GM12878 (cell line): ENCODE results near the gene TSPAN5. TPM values are rescaled to one million over a fixed set of nuclear protein-coding genes. Genes with fewer than 3 reads are reported as not detected.

ENCODE experiments used
- ATAC-seq: fragments of 200-7000 bp; cut with Tn5 transposase; 3 replicates; pipeline ENCODE4 v1.9.1; 2020; ENCODE audit warnings: mild to moderate bottlenecking, moderate library complexity
- BruUV-seq: library from RNA; stranded (reverse); fragments of 400-500 nt; replicated peaks from 2 replicates; lab custom pipeline; 2021; lab: Mats Ljungman, UMichigan
- CTCF ChIA-PET: fragments of 300-600 bp; sonication (Branson Sonifier 250); formaldehyde crosslinking; extraction: SDS; loops from one replicate; lab custom pipeline; 2021; ENCODE audit warnings: inconsistent platforms; lab: Yijun Ruan, JAX
- POLR2A ChIA-PET: fragments of 350-600 bp; formaldehyde crosslinking; extraction: SDS; loops from one replicate; lab custom pipeline; 2021; ENCODE audit warnings: inconsistent platforms; lab: Charles Lee
- RAD21 ChIA-PET: fragments of 300-600 bp; sonication (Branson Sonifier 250); formaldehyde crosslinking; loops from one replicate; lab custom pipeline; 2023; ENCODE audit warnings: antibody characterized with exemption; ENCODE audit not compliant: unreplicated experiment; lab: Charles Lee
- SMC1A ChIA-PET: fragments of 300-600 bp; sonication (Branson Sonifier 250); formaldehyde crosslinking; loops from one replicate; lab custom pipeline; 2023; ENCODE audit not compliant: unreplicated experiment, uncharacterized antibody; lab: Charles Lee
- DNase-seq: peaks from one replicate; pipeline ENCODE4 v3.0.0-alpha.2; 2011; ENCODE audit warnings: low read depth, low spot score
- FAIRE-seq: peaks from 3 replicates; lab custom pipeline; 2011; peaks lifted over from hg19 to GRCh38; lab: Jason Lieb, UNC
- H2AFZ ChIP-seq: 2 replicates; pipeline ENCODE4 v1.6.0; 2011; ENCODE audit warnings: low read depth, low read length, control low read depth; ENCODE audit not compliant: control insufficient read depth
- H3K27ac ChIP-seq: 2 replicates; pipeline ENCODE4 v1.5.1; 2011; ENCODE audit warnings: control low read depth; ENCODE audit not compliant: control insufficient read depth, insufficient read depth
- H3K27me3 ChIP-seq, 2 experiments: replicated peaks in 1 of 2; 2 replicates each; pipeline versions ENCODE4 v1.6.0 to v1.6.1; 2011; ENCODE audit warnings: low read length in 1 of 2; ENCODE audit not compliant: control insufficient read depth in 2 of 2, insufficient read depth in 2 of 2
- H3K36me3 ChIP-seq, 2 experiments: 2 replicates each; pipeline ENCODE4 v1.5.1; 2011; ENCODE audit warnings: low read length in 1 of 2; ENCODE audit not compliant: control insufficient read depth in 2 of 2, insufficient read depth in 2 of 2
- H3K4me1 ChIP-seq: 2 replicates; pipeline ENCODE4 v1.6.1; 2011; ENCODE audit warnings: mild to moderate bottlenecking, low read length, moderate library complexity, mixed read lengths; ENCODE audit not compliant: control insufficient read depth, insufficient read depth
- H3K4me2 ChIP-seq: 2 replicates; pipeline ENCODE4 v1.6.0; 2011; ENCODE audit warnings: control low read depth; ENCODE audit not compliant: control insufficient read depth, insufficient read depth
- H3K4me3 ChIP-seq: fragments of 200-600 bp; sonication (generic); 2 replicates; pipeline ENCODE4 v1.5.1; 2016
- H3K79me2 ChIP-seq: 2 replicates; pipeline ENCODE4 v1.6.0; 2011; ENCODE audit warnings: low read length; ENCODE audit not compliant: control insufficient read depth, insufficient read depth
- H3K9ac ChIP-seq: 2 replicates; pipeline ENCODE4 v1.8.0; 2011; ENCODE audit warnings: low read length, control low read depth, mixed read lengths; ENCODE audit not compliant: control insufficient read depth, insufficient read depth
- H3K9me3 ChIP-seq: replicated peaks from 3 replicates; pipeline ENCODE4 v1.5.1; 2011; ENCODE audit warnings: mild to moderate bottlenecking, low read length; ENCODE audit not compliant: control insufficient read depth, insufficient read depth
- H4K20me1 ChIP-seq: 2 replicates; pipeline ENCODE4 v1.6.0; 2011; ENCODE audit not compliant: control insufficient read depth, insufficient read depth
- CREB1 ChIP-seq: IDR thresholded peaks from 2 replicates; pipeline ENCODE4 v1.6.1; 2012; ENCODE audit warnings: low read depth, mild to moderate bottlenecking, inconsistent platforms
- IKZF2 ChIP-seq, 2 experiments: fragments of 450-650 bp; IDR thresholded peaks; 2 replicates each; pipeline ENCODE4 v1.6.1; 2017; ENCODE audit warnings: mild to moderate bottlenecking in 2 of 2, moderate library complexity in 2 of 2
- IRF4 ChIP-seq: IDR thresholded peaks from 2 replicates; pipeline ENCODE4 v1.6.1; 2011; ENCODE audit warnings: low read depth, low read length
- LARP7 ChIP-seq: fragments of 450-650 bp; IDR thresholded peaks from 2 replicates; pipeline ENCODE4 v1.6.1; 2017; ENCODE audit warnings: mild to moderate bottlenecking
- MEF2A ChIP-seq: IDR thresholded peaks from 2 replicates; pipeline ENCODE4 v1.6.1; 2011; ENCODE audit warnings: low read depth, mild to moderate bottlenecking, low read length, moderate library complexity; ENCODE audit not compliant: insufficient read depth
- MTA3 ChIP-seq: IDR thresholded peaks from 2 replicates; pipeline ENCODE4 v1.6.1; 2012; ENCODE audit warnings: low read length, inconsistent platforms, borderline replicate concordance
- RAD51 ChIP-seq: fragments of 450-650 bp; IDR thresholded peaks from 2 replicates; pipeline ENCODE4 v1.6.1; 2016; ENCODE audit warnings: moderate library complexity, mild to moderate bottlenecking, inconsistent platforms
- SMC3 ChIP-seq: IDR thresholded peaks from 2 replicates; pipeline ENCODE4 v1.6.1; 2011; ENCODE audit warnings: low read length, improper control_type of control experiment, borderline replicate concordance
- SREBF1 ChIP-seq: IDR thresholded peaks from 2 replicates; pipeline ENCODE4 v1.6.1; 2012; ENCODE audit warnings: mild to moderate bottlenecking, low read length
- TARDBP ChIP-seq: IDR thresholded peaks from 2 replicates; pipeline ENCODE4 v1.6.1; 2016; ENCODE audit warnings: borderline replicate concordance
- TCF12 ChIP-seq: IDR thresholded peaks from 2 replicates; pipeline ENCODE4 v1.6.1; 2011; ENCODE audit warnings: low read depth, mild to moderate bottlenecking, low read length
- TCF3 ChIP-seq: IDR thresholded peaks from 2 replicates; pipeline ENCODE4 v1.6.1; 2012; ENCODE audit warnings: low read depth, mild to moderate bottlenecking, low read length, borderline replicate concordance; ENCODE audit not compliant: insufficient read depth
- ZNF384 ChIP-seq: IDR thresholded peaks from 2 replicates; pipeline ENCODE4 v1.6.1; 2012; ENCODE audit warnings: low read depth, mild to moderate bottlenecking, low read length, improper control_type of control experiment, borderline replicate concordance
- WGBS: methylation state at CpG from one replicate; pipeline ENCODE4 v1.1.6; 2016; ENCODE audit warnings: low lambda C conversion rate; ENCODE audit not compliant: insufficient replicate concordance, insufficient coverage; ENCODE audit errors: missing lambda C conversion rate; 5-methylcytosine and 5-hydroxymethylcytosine counted together
- in situ Hi-C: fragments of 300-500 bp; cut with MboI; formaldehyde crosslinking; loops from 9 replicates; pipeline ENCODE4 v1.14.3; 2018; ENCODE audit warnings: mixed read lengths
- intact Hi-C: fragments of 100-400 bp; cut with micrococcal nuclease; formaldehyde crosslinking; loops from one replicate; pipeline ENCODE4 v1.14.2; 2022; ENCODE audit not compliant: unreplicated experiment
- polyA plus RNA-seq, 11 experiments: library from polyadenylated mRNA; depleted of rRNA in 4 of 11; unstranded in 6 of 11; stranded (reverse) in 5 of 11; fragments of >200 nt; fragmentation: Nextera tagmentation in 4 of 11; fragmentation: Illumina TruSeq in 1 of 11; extraction: Ambion mirVana in 4 of 11; extraction: Trizol in 1 of 11; gene quantifications; 1 replicate in 1 of 11; 2 replicates in 10 of 11; pipeline versions ENCODE4 v1.2.1 to v1.2.3, GENCODE V29; 2011 to 2016; ENCODE audit warnings: inconsistent platforms in 2 of 11, missing spikeins in 2 of 11, low read depth in 1 of 11
- total RNA-seq, 4 experiments: library from RNA; depleted of rRNA in 3 of 4; stranded (reverse); fragments of >200 nt in 3 of 4; fragmentation: Illumina TruSeq in 1 of 4; extraction: Trizol in 1 of 4; gene quantifications; 2 replicates each; pipeline versions ENCODE4 v1.2.1 to v1.2.3, GENCODE V29; 2013 to 2021
- TF ChIP-seq, protein P1 (sequence below): fragments of 450-650 bp; IDR thresholded peaks from 2 replicates; pipeline ENCODE4 v1.6.1; 2017; ENCODE audit warnings: mild to moderate bottlenecking
- TF ChIP-seq, protein P2 (sequence below): fragments of 450-650 bp; IDR thresholded peaks from 2 replicates; pipeline ENCODE4 v1.6.1; 2017; ENCODE audit warnings: mild to moderate bottlenecking, moderate library complexity
- TF ChIP-seq, protein P3 (sequence below): IDR thresholded peaks from 2 replicates; pipeline ENCODE4 v1.6.1; 2012; ENCODE audit warnings: low read depth, low read length, improper control_type of control experiment

The TSPAN5 gene
- total and polyA plus RNA-seq, 10 of the 15 experiments (the other 5 are each of a cell fraction or from before 2014, with no cell fraction given): 0.09 to 8.2 (median 0.27) TPM

DNA sequence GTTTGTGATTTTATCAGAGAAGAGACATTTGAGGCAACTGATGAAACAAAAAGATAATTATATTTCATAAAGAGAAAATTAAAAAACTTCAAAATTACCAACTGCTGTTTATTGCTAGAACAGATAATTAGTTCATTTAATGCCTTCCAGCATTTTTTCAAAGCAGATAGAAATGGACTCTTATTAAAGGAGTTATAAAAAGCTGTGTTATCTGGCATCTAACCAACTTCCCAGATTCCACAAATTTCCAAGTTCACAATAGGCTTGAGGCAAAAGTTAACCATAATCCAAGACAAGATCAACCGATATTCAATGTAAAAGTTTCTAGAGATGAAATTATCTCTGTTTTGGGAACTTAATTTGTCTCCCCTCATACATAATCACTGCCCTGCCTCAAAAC lies 152.4 kb downstream of the TSPAN5 start:
- H3K4me1 ChIP-seq: no peaks in the 10 kb centered on the region
- POLR2A ChIA-PET: interaction anchor here (1.6 kb wide), 1 partner anchor 10 kb away, joined by 3 read pairs; no protein-coding TSS in a partner anchor
- DNase-seq: no peak
- CTCF ChIA-PET: interaction anchor here (0.7 to 1.5 kb wide), 8 partner anchors 8 to 267 kb away, joined by 3 to 9 read pairs (median 3); no protein-coding TSS in a partner anchor
- ATAC-seq: no peak
- no peaks in the 10 kb centered on the region for H4K20me1 ChIP-seq
- H3K9me3 ChIP-seq: no peaks in the 10 kb centered on the region
- SMC1A ChIA-PET: interaction anchor here (0.6 to 3.3 kb wide), 8 partner anchors 9 to 347 kb away, joined by 3 to 15 read pairs (median 4); no protein-coding TSS in a partner anchor
- no peak for FAIRE-seq
- no TSS peak for BruUV-seq
- no peak overlapping the region for H3K4me3 ChIP-seq
- no peaks in the 10 kb centered on the region for H3K79me2 ChIP-seq
- H3K36me3 ChIP-seq: no peaks in the 10 kb centered on the region
- in situ Hi-C loops: no loop called here
- no peak for TF ChIP-seq ZNF384
- TF ChIP-seq SREBF1: no peak
- TF ChIP-seq LARP7: no peak
- no peak for TF ChIP-seq MEF2A
- TF ChIP-seq TARDBP: no peak
- TF ChIP-seq IKZF2 (IDR thresholded peaks at IDR 0.05): no peak
- no peak for TF ChIP-seq CREB1
- TF ChIP-seq TCF12: no peak
- TF ChIP-seq, protein P1, sequence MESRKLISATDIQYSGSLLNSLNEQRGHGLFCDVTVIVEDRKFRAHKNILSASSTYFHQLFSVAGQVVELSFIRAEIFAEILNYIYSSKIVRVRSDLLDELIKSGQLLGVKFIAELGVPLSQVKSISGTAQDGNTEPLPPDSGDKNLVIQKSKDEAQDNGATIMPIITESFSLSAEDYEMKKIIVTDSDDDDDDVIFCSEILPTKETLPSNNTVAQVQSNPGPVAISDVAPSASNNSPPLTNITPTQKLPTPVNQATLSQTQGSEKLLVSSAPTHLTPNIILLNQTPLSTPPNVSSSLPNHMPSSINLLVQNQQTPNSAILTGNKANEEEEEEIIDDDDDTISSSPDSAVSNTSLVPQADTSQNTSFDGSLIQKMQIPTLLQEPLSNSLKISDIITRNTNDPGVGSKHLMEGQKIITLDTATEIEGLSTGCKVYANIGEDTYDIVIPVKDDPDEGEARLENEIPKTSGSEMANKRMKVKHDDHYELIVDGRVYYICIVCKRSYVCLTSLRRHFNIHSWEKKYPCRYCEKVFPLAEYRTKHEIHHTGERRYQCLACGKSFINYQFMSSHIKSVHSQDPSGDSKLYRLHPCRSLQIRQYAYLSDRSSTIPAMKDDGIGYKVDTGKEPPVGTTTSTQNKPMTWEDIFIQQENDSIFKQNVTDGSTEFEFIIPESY: no peak
- TF ChIP-seq IRF4: no peak
- TF ChIP-seq TCF3: no peak
- TF ChIP-seq MTA3: no peak
- no peak for TF ChIP-seq SMC3
- TF ChIP-seq, protein P2, sequence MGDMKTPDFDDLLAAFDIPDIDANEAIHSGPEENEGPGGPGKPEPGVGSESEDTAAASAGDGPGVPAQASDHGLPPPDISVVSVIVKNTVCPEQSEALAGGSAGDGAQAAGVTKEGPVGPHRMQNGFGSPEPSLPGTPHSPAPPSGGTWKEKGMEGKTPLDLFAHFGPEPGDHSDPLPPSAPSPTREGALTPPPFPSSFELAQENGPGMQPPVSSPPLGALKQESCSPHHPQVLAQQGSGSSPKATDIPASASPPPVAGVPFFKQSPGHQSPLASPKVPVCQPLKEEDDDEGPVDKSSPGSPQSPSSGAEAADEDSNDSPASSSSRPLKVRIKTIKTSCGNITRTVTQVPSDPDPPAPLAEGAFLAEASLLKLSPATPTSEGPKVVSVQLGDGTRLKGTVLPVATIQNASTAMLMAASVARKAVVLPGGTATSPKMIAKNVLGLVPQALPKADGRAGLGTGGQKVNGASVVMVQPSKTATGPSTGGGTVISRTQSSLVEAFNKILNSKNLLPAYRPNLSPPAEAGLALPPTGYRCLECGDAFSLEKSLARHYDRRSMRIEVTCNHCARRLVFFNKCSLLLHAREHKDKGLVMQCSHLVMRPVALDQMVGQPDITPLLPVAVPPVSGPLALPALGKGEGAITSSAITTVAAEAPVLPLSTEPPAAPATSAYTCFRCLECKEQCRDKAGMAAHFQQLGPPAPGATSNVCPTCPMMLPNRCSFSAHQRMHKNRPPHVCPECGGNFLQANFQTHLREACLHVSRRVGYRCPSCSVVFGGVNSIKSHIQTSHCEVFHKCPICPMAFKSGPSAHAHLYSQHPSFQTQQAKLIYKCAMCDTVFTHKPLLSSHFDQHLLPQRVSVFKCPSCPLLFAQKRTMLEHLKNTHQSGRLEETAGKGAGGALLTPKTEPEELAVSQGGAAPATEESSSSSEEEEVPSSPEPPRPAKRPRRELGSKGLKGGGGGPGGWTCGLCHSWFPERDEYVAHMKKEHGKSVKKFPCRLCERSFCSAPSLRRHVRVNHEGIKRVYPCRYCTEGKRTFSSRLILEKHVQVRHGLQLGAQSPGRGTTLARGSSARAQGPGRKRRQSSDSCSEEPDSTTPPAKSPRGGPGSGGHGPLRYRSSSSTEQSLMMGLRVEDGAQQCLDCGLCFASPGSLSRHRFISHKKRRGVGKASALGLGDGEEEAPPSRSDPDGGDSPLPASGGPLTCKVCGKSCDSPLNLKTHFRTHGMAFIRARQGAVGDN: no peak
- TF ChIP-seq, protein P3, sequence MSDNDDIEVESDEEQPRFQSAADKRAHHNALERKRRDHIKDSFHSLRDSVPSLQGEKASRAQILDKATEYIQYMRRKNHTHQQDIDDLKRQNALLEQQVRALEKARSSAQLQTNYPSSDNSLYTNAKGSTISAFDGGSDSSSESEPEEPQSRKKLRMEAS: no peak
- TF ChIP-seq RAD51: no peak
- TF ChIP-seq, all 136 proteins: peak for 0
- H3K4me2 ChIP-seq: no peak overlapping the region
- intact Hi-C loops: no loop called here
- RAD21 ChIA-PET: interaction anchor here (0.7 to 1.5 kb wide), 3 partner anchors 16 to 56 kb away, joined by 3 to 5 read pairs (median 3); no protein-coding TSS in a partner anchor
- no peak overlapping the region for H3K27ac ChIP-seq
- WGBS: 86% methylated on average over 1 of the region's 1 CpG
- H3K9ac ChIP-seq: no peak overlapping the region
- H3K27me3 ChIP-seq: no peaks in the 10 kb centered on the region
- no peak overlapping the region for H2AFZ ChIP-seq
